H1 (cell line): Measurements from ENCODE around the gene SS18. TPM values are rescaled to one million over a fixed set of nuclear protein-coding genes. Genes with fewer than 3 reads are reported as not detected.

Source experiments
- CTCF ChIA-PET: fragments of 300-600 bp; sonication (Branson Sonifier 250); formaldehyde crosslinking; loops from one replicate; lab custom pipeline; 2021; ENCODE audit not compliant: partially characterized antibody; lab: Charles Lee
- POLR2A ChIA-PET: fragments of 300-600 bp; sonication (Branson Sonifier 250); formaldehyde crosslinking; loops from one replicate; lab custom pipeline; 2021; ENCODE audit warnings: inconsistent platforms; ENCODE audit not compliant: partially characterized antibody; lab: Charles Lee
- DNase-seq, 2 experiments: peaks; one replicate each; pipeline versions ENCODE4 v3.0.0 to v3.0.0-alpha.2; 2010 to 2022; ENCODE audit warnings: low spot score in 2 of 2, low read depth in 1 of 2, mixed read lengths in 1 of 2
- FAIRE-seq: peaks from 2 replicates; lab custom pipeline; 2011; peaks lifted over from hg19 to GRCh38; lab: Jason Lieb, UNC
- H2AFZ ChIP-seq: 2 replicates; pipeline ENCODE4 v1.8.1; 2012; ENCODE audit warnings: low read length, inconsistent platforms
- H2AK5ac ChIP-seq: 2 replicates; pipeline ENCODE4 v1.6.1; 2013; ENCODE audit warnings: low read depth, low read length
- H2BK120ac ChIP-seq: replicated peaks from 2 replicates; pipeline ENCODE3; 2013; ENCODE audit warnings: low read depth, low read length, inconsistent platforms
- H2BK12ac ChIP-seq: 2 replicates; pipeline ENCODE4 v1.6.1; 2013; ENCODE audit warnings: low read depth, low read length
- H2BK15ac ChIP-seq: 2 replicates; pipeline ENCODE4 v1.6.1; 2013; ENCODE audit warnings: low read length
- H2BK20ac ChIP-seq: 2 replicates; pipeline ENCODE4 v1.6.1; 2013; ENCODE audit warnings: low read length
- H2BK5ac ChIP-seq: 2 replicates; pipeline ENCODE4 v1.6.1; 2013; ENCODE audit warnings: low read depth, low read length
- H3K14ac ChIP-seq: 2 replicates; pipeline ENCODE4 v1.6.1; 2013; ENCODE audit warnings: inconsistent platforms; ENCODE audit not compliant: insufficient read length
- H3K18ac ChIP-seq: 2 replicates; pipeline ENCODE4 v1.6.1; 2013; ENCODE audit warnings: low read length; ENCODE audit errors: extremely low read depth
- H3K23ac ChIP-seq: 2 replicates; pipeline ENCODE4 v1.6.1; 2013; ENCODE audit warnings: inconsistent platforms; ENCODE audit not compliant: insufficient read length
- H3K23me2 ChIP-seq: 2 replicates; pipeline ENCODE4 v1.6.1; 2013; ENCODE audit warnings: low read depth, low read length
- H3K27ac ChIP-seq: 2 replicates; pipeline ENCODE4 v1.6.1; 2011; ENCODE audit warnings: low read depth, low read length, inconsistent platforms
- H3K27me3 ChIP-seq, 4 experiments: replicated peaks in 1 of 4; 1 replicate in 1 of 4; 2 replicates in 3 of 4; pipeline versions ENCODE4 v1.6.1 to v1.8.1; 2011 to 2013; ENCODE audit warnings: low read length in 3 of 4, mild to moderate bottlenecking in 3 of 4, inconsistent platforms in 2 of 4, mixed read lengths in 2 of 4, moderate library complexity in 1 of 4; ENCODE audit not compliant: control insufficient read depth in 3 of 4, insufficient read depth in 3 of 4; ENCODE audit errors: extremely low read depth in 1 of 4
- H3K36me3 ChIP-seq, 4 experiments: 2 replicates each; pipeline versions ENCODE4 v1.6.1 to v1.8.1; 2011 to 2013; ENCODE audit warnings: mild to moderate bottlenecking in 4 of 4, low read length in 3 of 4, moderate library complexity in 2 of 4, control low read depth in 1 of 4, inconsistent platforms in 1 of 4; ENCODE audit not compliant: insufficient read depth in 4 of 4, control insufficient read depth in 2 of 4
- H3K4ac ChIP-seq: replicated peaks from 2 replicates; pipeline ENCODE3; 2013; ENCODE audit warnings: low read length, low read depth, mixed read lengths, inconsistent platforms; ENCODE audit not compliant: insufficient read length
- H3K4me1 ChIP-seq, 4 experiments: replicated peaks in 1 of 4; 1 replicate in 1 of 4; 2 replicates in 3 of 4; pipeline versions ENCODE4 v1.6.1 to v1.8.1; 2011 to 2013; ENCODE audit warnings: low read length in 3 of 4, inconsistent platforms in 2 of 4, mixed read lengths in 1 of 4; ENCODE audit not compliant: insufficient read depth in 4 of 4, control insufficient read depth in 3 of 4
- H3K4me2 ChIP-seq, 2 experiments: 2 replicates each; pipeline versions ENCODE4 v1.6.1 to v1.8.1; 2011 to 2013; ENCODE audit warnings: low read depth in 2 of 2, low read length in 2 of 2, control low read depth in 1 of 2, inconsistent platforms in 1 of 2, mild to moderate bottlenecking in 1 of 2; ENCODE audit not compliant: insufficient read depth in 1 of 2
- H3K4me3 ChIP-seq, 4 experiments: fragments of 200-600, 300-600 bp in 1 of 4; sonication (generic), shearing (Covaris generic), sonication (Bioruptor Twin) in 1 of 4; 2 replicates each; pipeline versions ENCODE4 v1.5.1 to v1.8.1; 2011 to 2016; ENCODE audit warnings: low read length in 4 of 4, low read depth in 3 of 4, control low read depth in 2 of 4, inconsistent platforms in 2 of 4, mild to moderate bottlenecking in 2 of 4, mixed read lengths in 1 of 4, moderate library complexity in 1 of 4; ENCODE audit not compliant: insufficient read depth in 2 of 4; ENCODE audit errors: extremely low read depth in 1 of 4
- H3K56ac ChIP-seq: replicated peaks from 2 replicates; pipeline ENCODE3; 2013; ENCODE audit warnings: low read depth, mild to moderate bottlenecking, mixed read lengths, low read length, inconsistent platforms; ENCODE audit not compliant: insufficient read length
- H3K79me1 ChIP-seq: 2 replicates; pipeline ENCODE4 v1.6.1; 2013; ENCODE audit warnings: low read depth, low read length, control low read depth
- H3K79me2 ChIP-seq, 2 experiments: 2 replicates each; pipeline versions ENCODE4 v1.6.1 to v1.8.1; 2012 to 2013; ENCODE audit warnings: low read length in 2 of 2, mild to moderate bottlenecking in 2 of 2, inconsistent platforms in 1 of 2; ENCODE audit not compliant: insufficient read depth in 2 of 2, control insufficient read depth in 1 of 2
- H3K9ac ChIP-seq, 4 experiments: replicated peaks in 1 of 4; 1 replicate in 1 of 4; 2 replicates in 3 of 4; pipeline versions ENCODE4 v1.6.1 to v1.8.1; 2011 to 2013; ENCODE audit warnings: low read depth in 3 of 4, low read length in 3 of 4, control low read depth in 2 of 4, mild to moderate bottlenecking in 2 of 4, moderate library complexity in 2 of 4, inconsistent platforms in 1 of 4; ENCODE audit errors: extremely low read depth in 1 of 4
- H3K9me3 ChIP-seq, 2 experiments: 2 replicates each; pipeline versions ENCODE4 v1.6.1 to v1.8.1; 2012 to 2013; ENCODE audit warnings: mild to moderate bottlenecking in 2 of 2, moderate library complexity in 2 of 2, control low read depth in 1 of 2, inconsistent platforms in 1 of 2, low read depth in 1 of 2, low read length in 1 of 2, mixed read lengths in 1 of 2; ENCODE audit not compliant: insufficient read depth in 2 of 2
- H4K20me1 ChIP-seq, 2 experiments: replicated peaks in 1 of 2; 2 replicates each; pipeline versions ENCODE3 to v1.8.1; 2011 to 2013; ENCODE audit warnings: inconsistent platforms in 2 of 2, low read length in 2 of 2, mild to moderate bottlenecking in 1 of 2; ENCODE audit not compliant: insufficient read depth in 2 of 2, control insufficient read depth in 1 of 2
- H4K5ac ChIP-seq: 2 replicates; pipeline ENCODE4 v1.6.1; 2013; ENCODE audit warnings: low read length, low read depth, mixed read lengths, inconsistent platforms; ENCODE audit not compliant: insufficient read length
- H4K8ac ChIP-seq: 2 replicates; pipeline ENCODE4 v1.8.0; 2013; ENCODE audit warnings: mild to moderate bottlenecking, moderate library complexity, low read length, inconsistent platforms; ENCODE audit not compliant: insufficient read depth; ENCODE audit errors: extremely low read depth
- H4K91ac ChIP-seq: replicated peaks from 2 replicates; pipeline ENCODE3; 2013; ENCODE audit warnings: low read length, mixed read lengths, inconsistent platforms; ENCODE audit not compliant: insufficient read length
- FOSL1 ChIP-seq: IDR thresholded peaks from 2 replicates; pipeline ENCODE4 v1.6.1; 2011; ENCODE audit warnings: mild to moderate bottlenecking, low read depth, low read length, moderate library complexity; ENCODE audit not compliant: insufficient read depth
- GTF2F1 ChIP-seq: IDR thresholded peaks from 2 replicates; pipeline ENCODE4 v1.6.1; 2012; ENCODE audit warnings: low read depth, low read length, improper control_type of control experiment, borderline replicate concordance
- HDAC2 ChIP-seq, 2 experiments: fragments of 300-600 bp in 1 of 2; sonication (generic) in 1 of 2; IDR thresholded peaks; 2 replicates each; pipeline ENCODE4 v1.6.1; 2011 to 2012; ENCODE audit warnings: low read depth in 2 of 2, low read length in 2 of 2, mild to moderate bottlenecking in 2 of 2, moderate library complexity in 2 of 2, borderline replicate concordance in 1 of 2, inconsistent platforms in 1 of 2
- JUN ChIP-seq: IDR thresholded peaks from 2 replicates; pipeline ENCODE4 v1.6.1; 2011; ENCODE audit warnings: low read depth, mild to moderate bottlenecking, improper control_type of control experiment, low read length
- MAFK ChIP-seq: IDR thresholded peaks from 2 replicates; pipeline ENCODE4 v1.6.1; 2012; ENCODE audit warnings: low read depth, mild to moderate bottlenecking, improper control_type of control experiment, low read length
- RFX5 ChIP-seq: IDR thresholded peaks from 2 replicates; pipeline ENCODE4 v1.6.1; 2011; ENCODE audit warnings: low read depth, low read length, improper control_type of control experiment, borderline replicate concordance
- RNF2 ChIP-seq: fragments of 200-900, 300-1000 bp; sonication (generic); IDR thresholded peaks from 2 replicates; pipeline ENCODE4 v1.7.1; 2016; ENCODE audit warnings: borderline replicate concordance, low read depth, mild to moderate bottlenecking, antibody characterized with exemption, low read length; ENCODE audit not compliant: poor library complexity, severe bottlenecking; ENCODE audit errors: missing control alignments
- SAP30 ChIP-seq: fragments of 300-600 bp; sonication (generic); IDR thresholded peaks from 2 replicates; pipeline ENCODE4 v1.7.1; 2012; ENCODE audit warnings: low read length, moderate library complexity, mild to moderate bottlenecking, inconsistent platforms; ENCODE audit not compliant: insufficient read depth, insufficient replicate concordance
- SP1 ChIP-seq: IDR thresholded peaks from 2 replicates; pipeline ENCODE4 v1.6.1; 2011; ENCODE audit warnings: low read depth, low read length
- TBP ChIP-seq: IDR thresholded peaks from 2 replicates; pipeline ENCODE4 v1.6.1; 2011; ENCODE audit warnings: low read depth, low read length, improper control_type of control experiment
- ZNF274 ChIP-seq: IDR thresholded peaks from 2 replicates; pipeline ENCODE4 v1.7.0; 2012; ENCODE audit warnings: low read length, borderline replicate concordance; ENCODE audit errors: extremely low read depth
- WGBS, 2 experiments: shearing (Covaris generic) in 1 of 2; methylation state at CpG; one replicate each; pipeline versions ENCODE4 v1.1.6 to v1.1.7; 2013 to 2015; ENCODE audit warnings: low lambda C conversion rate in 2 of 2, mixed read lengths in 2 of 2, inconsistent platforms in 1 of 2, low coverage in 1 of 2, missing lambda C conversion rate in 1 of 2; ENCODE audit not compliant: insufficient replicate concordance in 2 of 2, insufficient coverage in 1 of 2, insufficient read length in 1 of 2; ENCODE audit errors: extremely low coverage in 1 of 2, missing lambda C conversion rate in 1 of 2; 5-methylcytosine and 5-hydroxymethylcytosine counted together
- polyA plus RNA-seq, 7 experiments: library from polyadenylated mRNA; depleted of rRNA in 3 of 7; stranded (reverse) in 5 of 7; unstranded in 2 of 7; fragments of >200 nt in 5 of 7; fragments of 200-250 nt in 2 of 7; gene quantifications; 1 replicate in 5 of 7; 2 replicates in 1 of 7; 4 replicates in 1 of 7; pipeline versions ENCODE4 v1.2.1 to v1.2.3, GENCODE V29; 2011 to 2013; ENCODE audit warnings: missing spikeins in 2 of 7, mixed read lengths in 2 of 7
- total RNA-seq: library from RNA; stranded (reverse); fragmentation: NEBNext Ultra II Directional; extraction: Animal tissue kit (Norgen Biotek cat#: 25700); gene quantifications from 2 replicates; pipeline ENCODE4 v1.2.1, GENCODE V29; 2021
- TF ChIP-seq, protein P1 (sequence below): IDR thresholded peaks from 2 replicates; pipeline ENCODE4 v1.6.1; 2012; ENCODE audit warnings: low read length, inconsistent platforms

Gene SS18
- total and polyA plus RNA-seq, 2 of the 8 experiments (the other 6 are each of a cell fraction or from before 2014, with no cell fraction given), result 83.5 to 106 TPM

DNA sequence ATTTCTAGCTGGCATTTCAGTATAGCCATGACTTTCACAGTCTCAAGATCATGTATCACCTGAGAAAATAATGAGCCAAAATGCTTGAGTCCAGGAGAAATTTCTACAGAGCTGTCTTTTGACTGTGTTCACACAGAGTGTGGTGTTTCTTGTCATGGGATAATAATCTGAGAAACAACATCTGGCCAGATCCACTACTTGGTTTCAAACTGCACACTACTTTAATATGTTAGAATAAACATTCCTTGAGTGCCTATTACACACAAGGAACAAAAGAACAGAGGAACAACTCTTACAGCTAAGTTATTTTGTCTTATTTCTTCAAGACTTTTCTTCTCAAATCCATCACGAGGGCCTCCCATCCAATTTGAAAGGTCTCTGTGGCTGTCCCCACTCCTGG, 108.3 kb downstream of the SS18 start:
- H2BK120ac ChIP-seq, result no peak overlapping the region
- H3K4me1 ChIP-seq, result no peaks in the 10 kb centered on the region
- H4K91ac ChIP-seq, result no peak overlapping the region
- H3K27me3 ChIP-seq, result no peaks in the 10 kb centered on the region
- no peak overlapping the region for H3K23ac ChIP-seq
- WGBS, 2 experiments, result 82% methylated on average over 1 of the region's 1 CpG; no CpG with 5 or more reads in 1 of the 2 experiments
- no peak overlapping the region for H2AFZ ChIP-seq
- FAIRE-seq (no peak), DNase-seq (no peak)
- H3K9me3 ChIP-seq, result no peaks in the 10 kb centered on the region
- H3K79me2 ChIP-seq, result no peaks in the 10 kb centered on the region
- no peak overlapping the region for H2AK5ac ChIP-seq
- ChIA-PET CTCF (interaction anchor here (0.6 to 1.2 kb wide), 3 partner anchors 13 to 149 kb away, joined by 3 to 4 read pairs (median 4); no protein-coding TSS in a partner anchor), POLR2A (no interaction called here)
- no peak overlapping the region for H4K8ac ChIP-seq
- H3K4me2 ChIP-seq, result no peak overlapping the region
- no peak overlapping the region for H2BK5ac ChIP-seq
- H3K56ac ChIP-seq, result no peak overlapping the region
- H3K23me2 ChIP-seq, result no peaks in the 10 kb centered on the region
- H3K14ac ChIP-seq, result no peak overlapping the region
- no peaks in the 10 kb centered on the region for H3K79me1 ChIP-seq
- no peaks in the 10 kb centered on the region; a peak in 1 of 8 replicates for H3K36me3 ChIP-seq
- no peak overlapping the region for H3K9ac ChIP-seq
- no peak overlapping the region for H4K5ac ChIP-seq
- H3K18ac ChIP-seq, result no peak overlapping the region
- no peak overlapping the region for H2BK20ac ChIP-seq
- H3K4ac ChIP-seq, result no peak overlapping the region
- H4K20me1 ChIP-seq, result no peaks in the 10 kb centered on the region
- no peak overlapping the region for H3K27ac ChIP-seq
- no peak overlapping the region for H2BK15ac ChIP-seq
- no peak overlapping the region for H2BK12ac ChIP-seq
- no peak overlapping the region for H3K4me3 ChIP-seq
- TF ChIP-seq JUN (no peak), RNF2 (no peak), SP1 (no peak), FOSL1 (no peak), GTF2F1 (no peak), RFX5 (no peak), MAFK (no peak), SAP30 (no peak), ZNF274 (no peak), TBP (no peak), HDAC2 (IDR thresholded peaks at IDR 0.05; ENCODE audit: borderline replicate concordance in 1 of 2, low read depth in 2 of 2, low read length in 2 of 2) (no peak)
- TF ChIP-seq, protein P1, sequence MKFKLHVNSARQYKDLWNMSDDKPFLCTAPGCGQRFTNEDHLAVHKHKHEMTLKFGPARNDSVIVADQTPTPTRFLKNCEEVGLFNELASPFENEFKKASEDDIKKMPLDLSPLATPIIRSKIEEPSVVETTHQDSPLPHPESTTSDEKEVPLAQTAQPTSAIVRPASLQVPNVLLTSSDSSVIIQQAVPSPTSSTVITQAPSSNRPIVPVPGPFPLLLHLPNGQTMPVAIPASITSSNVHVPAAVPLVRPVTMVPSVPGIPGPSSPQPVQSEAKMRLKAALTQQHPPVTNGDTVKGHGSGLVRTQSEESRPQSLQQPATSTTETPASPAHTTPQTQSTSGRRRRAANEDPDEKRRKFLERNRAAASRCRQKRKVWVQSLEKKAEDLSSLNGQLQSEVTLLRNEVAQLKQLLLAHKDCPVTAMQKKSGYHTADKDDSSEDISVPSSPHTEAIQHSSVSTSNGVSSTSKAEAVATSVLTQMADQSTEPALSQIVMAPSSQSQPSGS, result no peak
